K562 (cell line): ENCODE results near the gene PGBD1. TPM values are rescaled to one million over a fixed set of nuclear protein-coding genes. Genes with fewer than 3 reads are reported as not detected.

ENCODE experiments used
- C11orf30 ChIP-seq: fragments of 450-650 bp; IDR thresholded peaks from 2 replicates; pipeline ENCODE4 v1.6.1; 2016; ENCODE audit warnings: low read depth, mild to moderate bottlenecking
- ELF2 ChIP-seq: fragments of 250-450 bp; sonication (Bioruptor Pico); IDR thresholded peaks from 2 replicates; pipeline ENCODE4 v1.5.0; 2021; ENCODE audit warnings: mild to moderate bottlenecking
- MAFG ChIP-seq: fragments of 450-650 bp; conservative IDR thresholded peaks from 2 replicates; pipeline ENCODE4 v1.6.1; 2016; ENCODE audit warnings: missing genetic modification characterization, missing compliant biosample characterization
- PTBP1 ChIP-seq: fragments of 200-400 bp; formaldehyde crosslinking; IDR thresholded peaks from 2 replicates; pipeline ENCODE4 v1.6.1; 2017; ENCODE audit warnings: low read depth, low read length
- SRSF1 ChIP-seq: fragments of 200-400 bp; formaldehyde crosslinking; IDR thresholded peaks from 2 replicates; pipeline ENCODE4 v1.6.1; 2017; ENCODE audit warnings: mild to moderate bottlenecking, low read depth, low read length, moderate library complexity
- ZNF134 ChIP-seq: fragments of 250-450 bp; sonication (Bioruptor Pico); conservative IDR thresholded peaks from 2 replicates; pipeline ENCODE4 v1.4.0; 2020
- polyA plus RNA-seq, 8 experiments: library from polyadenylated mRNA; depleted of rRNA in 4 of 8; stranded (reverse) in 5 of 8; unstranded in 3 of 8; fragments of >200 nt; fragmentation: Nextera tagmentation in 2 of 8; fragmentation: Illumina TruSeq in 1 of 8; extraction: Ambion mirVana in 2 of 8; extraction: Trizol in 1 of 8; gene quantifications; 2 replicates each; pipeline versions ENCODE4 v1.2.1 to v1.2.3, GENCODE V29; 2011 to 2014; ENCODE audit warnings: inconsistent platforms in 1 of 8, missing spikeins in 1 of 8
- total RNA-seq, 7 experiments: library from RNA; depleted of rRNA in 6 of 7; stranded (reverse); fragments of >200 nt in 6 of 7; fragmentation: Illumina TruSeq in 2 of 7; extraction: Trizol in 2 of 7; gene quantifications; 2 replicates each; pipeline versions ENCODE4 v1.2.1 to v1.2.3, GENCODE V29; 2011 to 2021; ENCODE audit warnings: low replicate concordance in 1 of 7
- TF ChIP-seq, protein P1 (sequence below): fragments of 450-650 bp; IDR thresholded peaks from 2 replicates; pipeline ENCODE4 v1.6.1; 2016; ENCODE audit warnings: low read depth
- TF ChIP-seq, protein P2 (sequence below): sonication (generic); formaldehyde crosslinking; IDR thresholded peaks from 2 replicates; pipeline ENCODE4 v1.8.1; 2023; ENCODE audit warnings: missing genetic modification reagents, mild to moderate bottlenecking, borderline replicate concordance
- TF ChIP-seq, protein P3 (sequence below): fragments of 450-650 bp; formaldehyde crosslinking; IDR thresholded peaks from 2 replicates; pipeline ENCODE4 v1.4.0; 2020; ENCODE audit warnings: mild to moderate bottlenecking, moderate library complexity
- TF ChIP-seq, protein P4 (sequence below): fragments of 450-650 bp; IDR thresholded peaks from one replicate; pipeline ENCODE4 v1.6.1; 2018; ENCODE audit warnings: mild to moderate bottlenecking, moderate library complexity; ENCODE audit not compliant: partially characterized antibody

The PGBD1 gene
- total and polyA plus RNA-seq, 9 of the 15 experiments (the other 6 are each of a cell fraction or from before 2014, with no cell fraction given) = 3.3 to 9.0 (median 7.3) TPM

DNA sequence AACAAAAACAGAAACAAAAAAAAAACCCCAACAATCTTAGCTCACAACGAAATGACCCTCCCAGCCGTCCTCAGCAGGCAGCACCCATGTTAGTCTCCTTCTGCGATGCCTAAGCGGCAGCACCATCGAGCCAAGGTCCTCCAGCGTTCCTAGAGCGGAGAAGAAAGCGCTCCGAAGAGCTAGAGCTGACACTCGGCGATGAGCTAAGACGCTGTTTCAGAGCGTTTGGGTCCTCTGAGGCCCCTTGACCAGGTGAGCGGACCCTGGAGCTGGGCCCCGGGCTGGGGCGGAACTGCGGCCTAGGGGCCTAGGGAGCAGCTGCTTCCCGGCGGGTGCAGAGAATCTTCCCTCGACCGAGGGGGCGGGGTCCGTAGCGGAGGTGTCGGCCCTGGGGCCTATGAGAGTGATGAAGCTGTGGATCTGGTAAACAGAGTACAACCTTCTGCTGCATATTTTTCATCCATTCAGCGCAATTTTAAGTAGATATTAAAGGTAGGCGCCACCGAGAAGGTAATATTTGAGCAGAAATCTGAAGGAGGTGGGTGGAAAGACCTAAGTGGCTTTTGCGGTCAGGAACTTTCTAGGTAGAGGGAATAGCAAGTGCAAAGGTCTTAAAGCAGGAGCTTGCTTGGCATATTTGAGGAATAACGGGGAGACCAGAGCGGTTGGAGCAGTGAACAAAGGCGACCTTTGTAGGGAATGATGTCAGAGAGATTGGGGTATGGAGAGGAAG, 14.2 kb upstream of the PGBD1 start, which contains the start of gene ZSCAN26 (continued):
- TF ChIP-seq MAFG (tag) (peak; percentile 50; the same call in 1 of the 2 replicates), ELF2 (CRISPR knock-in tag) (no peak), ZNF134 (CRISPR knock-in tag) (0 out of 2 replicates have a peak, but pooled peaks have one; percentile 26), C11orf30 (peak; percentile 66), PTBP1 (no peak), SRSF1 (no peak)
- TF ChIP-seq, protein P1, sequence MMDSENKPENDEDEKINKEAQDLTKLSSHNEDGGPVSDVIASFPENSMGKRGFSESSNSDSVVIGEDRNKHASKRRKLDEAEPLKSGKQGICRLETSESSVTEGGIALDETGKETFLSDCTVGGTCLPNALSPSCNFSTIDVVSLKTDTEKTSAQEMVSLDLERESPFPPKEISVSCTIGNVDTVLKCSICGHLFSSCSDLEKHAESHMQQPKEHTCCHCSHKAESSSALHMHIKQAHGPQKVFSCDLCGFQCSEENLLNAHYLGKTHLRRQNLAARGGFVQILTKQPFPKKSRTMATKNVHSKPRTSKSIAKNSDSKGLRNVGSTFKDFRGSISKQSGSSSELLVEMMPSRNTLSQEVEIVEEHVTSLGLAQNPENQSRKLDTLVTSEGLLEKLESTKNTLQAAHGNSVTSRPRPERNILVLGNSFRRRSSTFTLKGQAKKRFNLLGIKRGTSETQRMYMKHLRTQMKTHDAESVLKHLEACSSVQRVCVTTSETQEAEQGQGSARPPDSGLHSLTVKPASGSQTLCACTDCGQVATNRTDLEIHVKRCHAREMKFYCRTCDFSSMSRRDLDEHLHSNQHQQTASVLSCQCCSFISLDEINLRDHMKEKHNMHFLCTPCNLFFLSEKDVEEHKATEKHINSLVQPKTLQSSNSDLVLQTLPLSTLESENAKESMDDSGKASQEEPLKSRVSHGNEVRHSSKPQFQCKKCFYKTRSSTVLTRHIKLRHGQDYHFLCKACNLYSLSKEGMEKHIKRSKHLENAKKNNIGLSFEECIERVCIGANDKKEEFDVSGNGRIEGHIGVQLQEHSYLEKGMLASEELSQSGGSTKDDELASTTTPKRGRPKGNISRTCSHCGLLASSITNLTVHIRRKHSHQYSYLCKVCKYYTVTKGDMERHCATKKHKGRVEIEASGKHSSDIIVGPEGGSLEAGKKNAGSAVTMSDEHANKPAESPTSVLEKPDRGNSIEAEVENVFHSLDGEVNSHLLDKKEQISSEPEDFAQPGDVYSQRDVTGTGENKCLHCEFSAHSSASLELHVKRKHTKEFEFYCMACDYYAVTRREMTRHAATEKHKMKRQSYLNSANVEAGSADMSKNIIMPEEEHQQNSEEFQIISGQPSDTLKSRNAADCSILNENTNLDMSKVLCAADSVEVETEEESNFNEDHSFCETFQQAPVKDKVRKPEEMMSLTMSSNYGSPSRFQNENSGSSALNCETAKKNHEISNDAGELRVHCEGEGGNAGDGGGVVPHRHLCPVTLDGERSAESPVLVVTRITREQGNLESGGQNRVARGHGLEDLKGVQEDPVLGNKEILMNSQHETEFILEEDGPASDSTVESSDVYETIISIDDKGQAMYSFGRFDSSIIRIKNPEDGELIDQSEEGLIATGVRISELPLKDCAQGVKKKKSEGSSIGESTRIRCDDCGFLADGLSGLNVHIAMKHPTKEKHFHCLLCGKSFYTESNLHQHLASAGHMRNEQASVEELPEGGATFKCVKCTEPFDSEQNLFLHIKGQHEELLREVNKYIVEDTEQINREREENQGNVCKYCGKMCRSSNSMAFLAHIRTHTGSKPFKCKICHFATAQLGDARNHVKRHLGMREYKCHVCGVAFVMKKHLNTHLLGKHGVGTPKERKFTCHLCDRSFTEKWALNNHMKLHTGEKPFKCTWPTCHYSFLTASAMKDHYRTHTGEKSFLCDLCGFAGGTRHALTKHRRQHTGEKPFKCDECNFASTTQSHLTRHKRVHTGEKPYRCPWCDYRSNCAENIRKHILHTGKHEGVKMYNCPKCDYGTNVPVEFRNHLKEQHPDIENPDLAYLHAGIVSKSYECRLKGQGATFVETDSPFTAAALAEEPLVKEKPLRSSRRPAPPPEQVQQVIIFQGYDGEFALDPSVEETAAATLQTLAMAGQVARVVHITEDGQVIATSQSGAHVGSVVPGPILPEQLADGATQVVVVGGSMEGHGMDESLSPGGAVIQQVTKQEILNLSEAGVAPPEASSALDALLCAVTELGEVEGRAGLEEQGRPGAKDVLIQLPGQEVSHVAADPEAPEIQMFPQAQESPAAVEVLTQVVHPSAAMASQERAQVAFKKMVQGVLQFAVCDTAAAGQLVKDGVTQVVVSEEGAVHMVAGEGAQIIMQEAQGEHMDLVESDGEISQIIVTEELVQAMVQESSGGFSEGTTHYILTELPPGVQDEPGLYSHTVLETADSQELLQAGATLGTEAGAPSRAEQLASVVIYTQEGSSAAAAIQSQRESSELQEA = no peak
- TF ChIP-seq, protein P2, sequence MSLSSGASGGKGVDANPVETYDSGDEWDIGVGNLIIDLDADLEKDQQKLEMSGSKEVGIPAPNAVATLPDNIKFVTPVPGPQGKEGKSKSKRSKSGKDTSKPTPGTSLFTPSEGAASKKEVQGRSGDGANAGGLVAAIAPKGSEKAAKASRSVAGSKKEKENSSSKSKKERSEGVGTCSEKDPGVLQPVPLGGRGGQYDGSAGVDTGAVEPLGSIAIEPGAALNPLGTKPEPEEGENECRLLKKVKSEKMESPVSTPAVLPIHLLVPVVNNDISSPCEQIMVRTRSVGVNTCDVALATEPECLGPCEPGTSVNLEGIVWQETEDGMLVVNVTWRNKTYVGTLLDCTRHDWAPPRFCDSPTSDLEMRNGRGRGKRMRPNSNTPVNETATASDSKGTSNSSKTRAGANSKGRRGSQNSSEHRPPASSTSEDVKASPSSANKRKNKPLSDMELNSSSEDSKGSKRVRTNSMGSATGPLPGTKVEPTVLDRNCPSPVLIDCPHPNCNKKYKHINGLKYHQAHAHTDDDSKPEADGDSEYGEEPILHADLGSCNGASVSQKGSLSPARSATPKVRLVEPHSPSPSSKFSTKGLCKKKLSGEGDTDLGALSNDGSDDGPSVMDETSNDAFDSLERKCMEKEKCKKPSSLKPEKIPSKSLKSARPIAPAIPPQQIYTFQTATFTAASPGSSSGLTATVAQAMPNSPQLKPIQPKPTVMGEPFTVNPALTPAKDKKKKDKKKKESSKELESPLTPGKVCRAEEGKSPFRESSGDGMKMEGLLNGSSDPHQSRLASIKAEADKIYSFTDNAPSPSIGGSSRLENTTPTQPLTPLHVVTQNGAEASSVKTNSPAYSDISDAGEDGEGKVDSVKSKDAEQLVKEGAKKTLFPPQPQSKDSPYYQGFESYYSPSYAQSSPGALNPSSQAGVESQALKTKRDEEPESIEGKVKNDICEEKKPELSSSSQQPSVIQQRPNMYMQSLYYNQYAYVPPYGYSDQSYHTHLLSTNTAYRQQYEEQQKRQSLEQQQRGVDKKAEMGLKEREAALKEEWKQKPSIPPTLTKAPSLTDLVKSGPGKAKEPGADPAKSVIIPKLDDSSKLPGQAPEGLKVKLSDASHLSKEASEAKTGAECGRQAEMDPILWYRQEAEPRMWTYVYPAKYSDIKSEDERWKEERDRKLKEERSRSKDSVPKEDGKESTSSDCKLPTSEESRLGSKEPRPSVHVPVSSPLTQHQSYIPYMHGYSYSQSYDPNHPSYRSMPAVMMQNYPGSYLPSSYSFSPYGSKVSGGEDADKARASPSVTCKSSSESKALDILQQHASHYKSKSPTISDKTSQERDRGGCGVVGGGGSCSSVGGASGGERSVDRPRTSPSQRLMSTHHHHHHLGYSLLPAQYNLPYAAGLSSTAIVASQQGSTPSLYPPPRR = no peak
- TF ChIP-seq, protein P3, sequence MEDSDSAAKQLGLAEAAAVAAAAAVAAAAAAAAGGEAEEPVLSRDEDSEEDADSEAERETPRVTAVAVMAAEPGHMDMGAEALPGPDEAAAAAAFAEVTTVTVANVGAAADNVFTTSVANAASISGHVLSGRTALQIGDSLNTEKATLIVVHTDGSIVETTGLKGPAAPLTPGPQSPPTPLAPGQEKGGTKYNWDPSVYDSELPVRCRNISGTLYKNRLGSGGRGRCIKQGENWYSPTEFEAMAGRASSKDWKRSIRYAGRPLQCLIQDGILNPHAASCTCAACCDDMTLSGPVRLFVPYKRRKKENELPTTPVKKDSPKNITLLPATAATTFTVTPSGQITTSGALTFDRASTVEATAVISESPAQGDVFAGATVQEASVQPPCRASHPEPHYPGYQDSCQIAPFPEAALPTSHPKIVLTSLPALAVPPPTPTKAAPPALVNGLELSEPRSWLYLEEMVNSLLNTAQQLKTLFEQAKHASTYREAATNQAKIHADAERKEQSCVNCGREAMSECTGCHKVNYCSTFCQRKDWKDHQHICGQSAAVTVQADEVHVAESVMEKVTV (CRISPR knock-in tag) = 0 out of 2 replicates have a peak, but pooled peaks have one; percentile 38
- TF ChIP-seq, protein P4, sequence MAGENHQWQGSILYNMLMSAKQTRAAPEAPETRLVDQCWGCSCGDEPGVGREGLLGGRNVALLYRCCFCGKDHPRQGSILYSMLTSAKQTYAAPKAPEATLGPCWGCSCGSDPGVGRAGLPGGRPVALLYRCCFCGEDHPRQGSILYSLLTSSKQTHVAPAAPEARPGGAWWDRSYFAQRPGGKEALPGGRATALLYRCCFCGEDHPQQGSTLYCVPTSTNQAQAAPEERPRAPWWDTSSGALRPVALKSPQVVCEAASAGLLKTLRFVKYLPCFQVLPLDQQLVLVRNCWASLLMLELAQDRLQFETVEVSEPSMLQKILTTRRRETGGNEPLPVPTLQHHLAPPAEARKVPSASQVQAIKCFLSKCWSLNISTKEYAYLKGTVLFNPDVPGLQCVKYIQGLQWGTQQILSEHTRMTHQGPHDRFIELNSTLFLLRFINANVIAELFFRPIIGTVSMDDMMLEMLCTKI = no peak
